GM12875 (cell line): ENCODE measurements around the gene GPR68.
"Not testable (repeated sequence)": the region's sequence is repeated elsewhere in the genome, so short reads cannot be mapped to it uniquely, and the experiment has no call there.

Experiments used
- H3K4me3 ChIP-seq: one replicate; pipeline ENCODE4 v1.5.1; 2011; ENCODE audit warnings: low read depth, low read length, control low read depth
- TF ChIP-seq, protein P1 (sequence below): IDR thresholded peaks from 2 replicates; pipeline ENCODE4 v1.5.1; 2011; ENCODE audit warnings: low read depth, mild to moderate bottlenecking, control low read depth, inconsistent platforms, low read length, moderate library complexity, borderline replicate concordance; ENCODE audit not compliant: insufficient read depth

The GPR68 gene

DNA sequence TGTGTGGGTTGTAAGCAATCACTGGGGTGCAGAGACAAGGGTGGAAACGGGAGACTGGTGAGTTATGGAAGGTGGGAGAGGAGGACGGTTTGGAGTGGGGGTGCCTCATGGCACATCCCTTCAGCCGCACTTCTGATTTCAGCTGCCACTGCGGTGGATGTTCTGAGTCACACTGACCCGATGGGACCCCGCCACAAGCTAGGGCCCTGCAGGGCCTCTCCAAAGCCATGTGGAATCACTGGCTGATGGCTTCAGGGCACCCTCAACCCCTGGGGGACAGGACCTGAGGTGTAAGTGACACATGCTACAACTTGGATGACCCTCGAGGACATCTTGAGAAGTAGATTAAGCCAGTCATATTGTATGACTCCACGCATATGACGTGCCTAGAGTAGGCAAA, 53.7 kb downstream of the GPR68 start:
- no peak overlapping the region for H3K4me3 ChIP-seq
- TF ChIP-seq, protein P1, sequence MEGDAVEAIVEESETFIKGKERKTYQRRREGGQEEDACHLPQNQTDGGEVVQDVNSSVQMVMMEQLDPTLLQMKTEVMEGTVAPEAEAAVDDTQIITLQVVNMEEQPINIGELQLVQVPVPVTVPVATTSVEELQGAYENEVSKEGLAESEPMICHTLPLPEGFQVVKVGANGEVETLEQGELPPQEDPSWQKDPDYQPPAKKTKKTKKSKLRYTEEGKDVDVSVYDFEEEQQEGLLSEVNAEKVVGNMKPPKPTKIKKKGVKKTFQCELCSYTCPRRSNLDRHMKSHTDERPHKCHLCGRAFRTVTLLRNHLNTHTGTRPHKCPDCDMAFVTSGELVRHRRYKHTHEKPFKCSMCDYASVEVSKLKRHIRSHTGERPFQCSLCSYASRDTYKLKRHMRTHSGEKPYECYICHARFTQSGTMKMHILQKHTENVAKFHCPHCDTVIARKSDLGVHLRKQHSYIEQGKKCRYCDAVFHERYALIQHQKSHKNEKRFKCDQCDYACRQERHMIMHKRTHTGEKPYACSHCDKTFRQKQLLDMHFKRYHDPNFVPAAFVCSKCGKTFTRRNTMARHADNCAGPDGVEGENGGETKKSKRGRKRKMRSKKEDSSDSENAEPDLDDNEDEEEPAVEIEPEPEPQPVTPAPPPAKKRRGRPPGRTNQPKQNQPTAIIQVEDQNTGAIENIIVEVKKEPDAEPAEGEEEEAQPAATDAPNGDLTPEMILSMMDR, result no peak

DNA sequence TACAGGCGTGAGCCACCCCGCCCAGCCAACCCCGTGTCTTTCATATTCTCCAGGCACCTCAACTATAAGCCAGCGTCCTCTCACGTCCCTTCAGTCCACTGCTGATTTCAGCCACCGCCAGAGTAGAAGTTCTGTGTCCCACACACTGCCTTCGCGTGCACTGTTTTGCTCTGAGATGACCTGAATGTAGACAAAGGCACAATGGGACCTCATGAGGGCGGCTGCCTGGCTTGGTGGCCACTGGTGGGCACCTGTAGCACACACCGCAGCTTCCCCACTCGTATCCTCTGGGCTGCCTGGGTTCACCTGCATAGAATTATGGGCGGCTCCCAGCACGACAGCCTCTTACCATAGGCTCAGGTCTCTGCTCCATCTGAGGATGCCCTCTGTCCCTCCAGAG, 57.2 kb downstream of the GPR68 start:
- no peak overlapping the region for H3K4me3 ChIP-seq
- TF ChIP-seq, protein P1, result no peak

DNA sequence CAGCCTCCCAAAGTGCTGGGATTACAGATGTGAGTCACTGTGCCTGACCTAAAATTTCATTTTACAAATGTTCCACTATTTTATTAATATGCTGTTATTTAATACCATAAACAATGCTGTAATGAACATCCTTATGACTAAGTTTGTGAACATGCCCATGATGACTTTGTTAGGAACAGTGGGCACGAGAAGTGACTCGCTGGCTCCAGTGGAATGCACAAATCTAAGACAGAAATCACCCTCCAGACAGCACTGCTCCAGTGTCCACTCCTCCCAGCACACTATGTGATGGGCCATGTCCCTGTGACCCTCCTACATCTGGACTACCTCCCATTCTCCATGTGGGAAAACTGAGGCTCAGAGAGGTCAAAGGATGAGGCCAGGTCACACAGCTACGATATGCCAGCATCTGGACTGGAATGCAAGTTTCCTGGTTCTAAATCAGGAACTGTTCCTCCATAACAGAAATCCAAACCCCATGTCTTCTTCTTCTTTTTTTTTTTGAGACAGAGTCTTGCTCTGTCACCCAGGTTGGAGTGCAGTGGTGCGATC, 57.9 kb downstream of the GPR68 start:
- TF ChIP-seq, protein P1, result no peak
- no peak overlapping the region for H3K4me3 ChIP-seq

DNA sequence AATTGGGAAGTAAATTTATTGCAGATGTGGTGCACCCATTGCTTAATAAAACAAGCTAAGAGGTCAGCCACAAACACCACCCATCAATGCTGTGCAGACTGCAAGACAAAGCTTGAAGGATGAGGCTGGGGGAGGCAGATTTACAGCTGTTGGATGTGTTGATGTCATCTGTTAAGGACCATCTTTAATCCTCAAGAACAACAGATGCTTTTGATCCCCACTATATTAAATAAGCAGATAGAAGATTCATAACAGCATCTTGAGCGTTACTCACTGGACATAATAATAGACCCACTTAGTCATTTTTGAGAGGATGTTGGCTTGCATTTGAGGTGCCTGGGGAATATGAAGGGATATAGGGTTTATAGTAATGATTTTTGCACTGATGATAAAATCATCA, 58.8 kb downstream of the GPR68 start:
- TF ChIP-seq, protein P1, result no peak
- no peak overlapping the region for H3K4me3 ChIP-seq

DNA sequence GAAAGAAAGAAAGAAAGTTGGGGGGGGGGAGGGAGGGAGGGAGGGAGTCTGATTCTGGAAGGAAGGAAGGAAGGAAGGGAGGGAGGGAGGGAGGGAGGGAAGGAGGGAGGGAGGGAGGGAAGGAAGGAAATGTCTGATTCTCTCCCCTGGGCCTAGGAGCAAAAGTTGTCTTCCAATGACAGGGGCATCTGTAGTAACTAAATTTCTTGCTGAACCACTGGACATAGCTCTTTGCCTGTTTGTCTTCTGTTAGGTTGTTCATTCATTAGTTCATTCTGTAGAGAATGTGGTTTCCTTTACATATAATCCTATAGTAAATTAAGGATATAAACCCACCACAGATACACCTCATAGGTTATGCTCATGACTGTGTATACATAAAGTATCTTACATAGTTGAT, 59.9 kb downstream of the GPR68 start:
- TF ChIP-seq, protein P1, result no peak
- H3K4me3 ChIP-seq, result no peak overlapping the region

DNA sequence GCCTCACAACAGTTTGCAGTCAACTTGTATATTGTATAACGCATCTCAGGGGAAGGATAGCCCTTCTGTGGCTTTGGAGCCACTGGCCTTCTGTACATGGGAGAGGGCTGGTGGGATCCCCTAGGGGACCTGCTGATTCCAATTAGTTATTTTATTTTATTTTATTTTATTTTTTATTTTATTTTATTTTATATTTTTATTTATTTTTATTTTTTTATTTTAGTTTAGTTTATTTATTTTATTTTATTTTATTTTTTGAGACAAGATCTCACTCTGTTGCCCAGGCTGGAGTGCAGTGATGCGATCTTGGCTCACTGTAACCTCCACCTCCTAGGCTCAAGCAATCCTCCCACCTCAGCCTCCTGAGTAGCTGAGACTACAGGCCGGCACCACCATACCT, 61.8 kb downstream of the GPR68 start:
- not testable (repeated sequence) for H3K4me3 ChIP-seq
